ENCODE results near the gene MUC5AC. TPM values are rescaled to one million over a fixed set of nuclear protein-coding genes. Genes with fewer than 3 reads are reported as not detected.

MUC5AC gene
- total RNA-seq, 1 donor from 2014 or later = not detected

GRCh38 chr11:1205987-1206331, 48.2 kb downstream of the MUC5AC start:
- H3K27ac Mint-ChIP-seq = no peak overlapping the region
- H3K36me3 Mint-ChIP-seq (ENCODE audit: insufficient read depth) = no peaks in the 10 kb centered on the region
- H3K27me3 Mint-ChIP-seq = peaks cover 11% of the 10 kb centered on the region
- DNase-seq (ENCODE audit: low spot score, unreplicated experiment) = no peak
- H3K4me3 Mint-ChIP-seq (ENCODE audit: low read depth) = no peak overlapping the region
- peaks cover 8% of the 10 kb centered on the region for H3K9me3 Mint-ChIP-seq (ENCODE audit: low read depth)
- TF ChIP-seq CTCF (IDR thresholded peaks at IDR 0.05; ENCODE audit: unreplicated experiment) = no peak
- H3K4me1 Mint-ChIP-seq (ENCODE audit: low read depth) = no peaks in the 10 kb centered on the region

- H3K9me3 Mint-ChIP-seq (ENCODE audit: low read depth) = peaks cover 15% of the 10 kb centered on the region
- peaks cover 18% of the 10 kb centered on the region for H3K27me3 Mint-ChIP-seq
- DNase-seq (ENCODE audit: low spot score, unreplicated experiment) = peak; percentile 8
- H3K4me3 Mint-ChIP-seq (ENCODE audit: low read depth) = no peak overlapping the region
- H3K4me1 Mint-ChIP-seq (ENCODE audit: low read depth) = no peaks in the 10 kb centered on the region
- no peaks in the 10 kb centered on the region for H3K36me3 Mint-ChIP-seq (ENCODE audit: insufficient read depth)
- H3K27ac Mint-ChIP-seq = no peak overlapping the region
- TF ChIP-seq CTCF (IDR thresholded peaks at IDR 0.05; ENCODE audit: unreplicated experiment) = no peak
Measured at GRCh38 chr11:1206391-1207271, 48.9 kb downstream of the MUC5AC start.

GRCh38 chr11:1207401-1208143, 49.8 kb downstream of the MUC5AC start:
- H3K27me3 Mint-ChIP-seq = peaks cover 22% of the 10 kb centered on the region
- peak; percentile 8 for DNase-seq (ENCODE audit: low spot score, unreplicated experiment)
- H3K27ac Mint-ChIP-seq = no peak overlapping the region
- H3K36me3 Mint-ChIP-seq (ENCODE audit: insufficient read depth) = no peaks in the 10 kb centered on the region
- no peak overlapping the region for H3K4me3 Mint-ChIP-seq (ENCODE audit: low read depth)
- no peak for TF ChIP-seq CTCF (IDR thresholded peaks at IDR 0.05; ENCODE audit: unreplicated experiment)
- peaks cover 22% of the 10 kb centered on the region for H3K9me3 Mint-ChIP-seq (ENCODE audit: low read depth)
- H3K4me1 Mint-ChIP-seq (ENCODE audit: low read depth) = no peaks in the 10 kb centered on the region

- no peak for TF ChIP-seq CTCF (IDR thresholded peaks at IDR 0.05; ENCODE audit: unreplicated experiment)
- Mint-ChIP-seq H3K27me3 (peaks cover 23% of the 10 kb centered on the region), H3K27ac (no peak overlapping the region), H3K9me3 (ENCODE audit: low read depth) (peaks cover 24% of the 10 kb centered on the region), H3K36me3 (ENCODE audit: insufficient read depth) (no peaks in the 10 kb centered on the region), H3K4me3 (ENCODE audit: low read depth) (no peak overlapping the region), H3K4me1 (ENCODE audit: low read depth) (no peaks in the 10 kb centered on the region)
- peak; percentile 4 for DNase-seq (ENCODE audit: low spot score, unreplicated experiment)
Measured at GRCh38 chr11:1208144-1208393, 50.3 kb downstream of the MUC5AC start.

GRCh38 chr11:1208394-1209261, 50.9 kb downstream of the MUC5AC start:
- peaks cover 28% of the 10 kb centered on the region for H3K27me3 Mint-ChIP-seq
- no peaks in the 10 kb centered on the region for H3K36me3 Mint-ChIP-seq (ENCODE audit: insufficient read depth)
- H3K4me1 Mint-ChIP-seq (ENCODE audit: low read depth) = no peaks in the 10 kb centered on the region
- DNase-seq (ENCODE audit: low spot score, unreplicated experiment) = no peak
- H3K27ac Mint-ChIP-seq = no peak overlapping the region
- peaks cover 29% of the 10 kb centered on the region for H3K9me3 Mint-ChIP-seq (ENCODE audit: low read depth)
- no peak overlapping the region for H3K4me3 Mint-ChIP-seq (ENCODE audit: low read depth)
- no peak for TF ChIP-seq CTCF (IDR thresholded peaks at IDR 0.05; ENCODE audit: unreplicated experiment)

Data from progenitor cell of endocrine pancreas (in vitro differentiated cells).